Measurements from ENCODE around the gene MYLK2. TPM values are rescaled to one million over a fixed set of nuclear protein-coding genes. Genes with fewer than 3 reads are reported as not detected.

The MYLK2 gene
- total and polyA plus RNA-seq, 2 of the 4 experiments (the other 2 are of a cell fraction) = 0.18 to 0.27 TPM

- no TSS peak for BruUV-seq (replicated peaks)
- dilution Hi-C loops (cut with HindIII; ENCODE audit: low sequenced_read_pairs, unreplicated experiment) = no loop called here
Measured at GRCh38 chr20:31859266-31859997, 40.3 kb downstream of the MYLK2 start.

More at GRCh38 chr20:31859266-31859997, 40.3 kb downstream of the MYLK2 start:
- peaks cover 88% of the 10 kb centered on the region for H3K27me3 ChIP-seq (ENCODE audit: control insufficient read depth, insufficient read depth, low read length)
- no peak overlapping the region for H3K18ac ChIP-seq (ENCODE audit: low read depth, low read length)
- H3K79me1 ChIP-seq (ENCODE audit: low read depth in 1 of 2, low read length in 2 of 2) = no peaks in the 10 kb centered on the region
- 100% methylated on average over 2 of the region's 5 CpGs; no CpG with 5 or more reads in 1 of the 2 experiments for WGBS, 2 experiments (ENCODE audit: extremely low coverage in 2 of 2, insufficient read length in 1 of 2)
- H4K5ac ChIP-seq (ENCODE audit: low read depth, low read length) = no peak overlapping the region
- POLR2A ChIA-PET (ENCODE audit: unreplicated experiment) = no interaction called here
- H2BK15ac ChIP-seq (ENCODE audit: low read depth, low read length) = no peak overlapping the region
- H2BK120ac ChIP-seq (ENCODE audit: low read depth, low read length) = no peak overlapping the region
- CTCF ChIA-PET = interaction anchor here (0.9 kb wide), 1 partner anchor 172 kb away, joined by 3 read pairs; no protein-coding TSS in a partner anchor
- no peak overlapping the region for H3K56ac ChIP-seq (ENCODE audit: extremely low read depth, insufficient read depth, low read length)
- no peak overlapping the region for H2AK9ac ChIP-seq (replicated peaks; ENCODE audit: low read depth, low read length, poor library complexity)
- H2AFZ ChIP-seq (replicated peaks; ENCODE audit: low read length, poor library complexity) = no peak overlapping the region
- H3K4ac ChIP-seq (ENCODE audit: low read depth, low read length) = no peak overlapping the region
- H3K23ac ChIP-seq (ENCODE audit: low read depth, low read length) = no peak overlapping the region
- no peak overlapping the region for H4K91ac ChIP-seq (ENCODE audit: insufficient read depth, low read depth, low read length)
- H3K9me3 ChIP-seq (ENCODE audit: control insufficient read depth, insufficient read depth, low read length) = no peaks in the 10 kb centered on the region
- H3K27ac ChIP-seq (ENCODE audit: insufficient read depth, low read length) = no peak overlapping the region
- H3K4me2 ChIP-seq (ENCODE audit: low read depth, low read length) = no peak overlapping the region
- H3K9me1 ChIP-seq (ENCODE audit: insufficient read depth, low read length) = no peaks in the 10 kb centered on the region
- intact Hi-C loops (cut with micrococcal nuclease) (no loop called here), in situ Hi-C loops (cut with MboI; ENCODE audit: low sequenced_read_pairs) (loop anchor here (10.0 kb wide), 1 partner anchor 95 kb away; the partner anchor contains the start of gene PDRG1)
- ATAC-seq (ENCODE audit: low read depth) = no peak
- H3K4me1 ChIP-seq (ENCODE audit: control insufficient read depth, insufficient read depth, low read length) = peaks cover 2% of the 10 kb centered on the region; the same call in 1 of the 2 replicates
- TF ChIP-seq CHD1 (IDR thresholded peaks at IDR 0.05; ENCODE audit: low read depth, low read length) = no peak
- no peak for TF ChIP-seq CTCF (conservative IDR thresholded peaks at IDR 0.05; ENCODE audit: low read depth, low read length)
- no peak for TF ChIP-seq SMC3 (IDR thresholded peaks at IDR 0.05; ENCODE audit: low read depth, low read length)
- no peak for TF ChIP-seq ELK1 (IDR thresholded peaks at IDR 0.05; ENCODE audit: borderline replicate concordance, low read depth, low read length)
- TF ChIP-seq RAD21 (IDR thresholded peaks at IDR 0.05; ENCODE audit: low read length) = no peak
- no peak for TF ChIP-seq RCOR1 (IDR thresholded peaks at IDR 0.05; ENCODE audit: insufficient replicate concordance, low read length)
- no peak for TF ChIP-seq MAFK (IDR thresholded peaks at IDR 0.05; ENCODE audit: low read depth, low read length)
- no peak for TF ChIP-seq FOS (IDR thresholded peaks at IDR 0.05; ENCODE audit: low read depth, low read length)
- no peak for TF ChIP-seq NFE2L2 (IDR thresholded peaks at IDR 0.05; ENCODE audit: low read depth, low read length)
- no peak for TF ChIP-seq POLR2A (IDR thresholded peaks at IDR 0.05; ENCODE audit: low read depth, low read length)
- no peak for TF ChIP-seq RFX5 (IDR thresholded peaks at IDR 0.05; ENCODE audit: low read depth, low read length)
- no peak for TF ChIP-seq BHLHE40 (IDR thresholded peaks at IDR 0.05; ENCODE audit: low read depth, low read length)
- TF ChIP-seq MAZ (IDR thresholded peaks at IDR 0.05; ENCODE audit: borderline replicate concordance, low read depth, low read length) = no peak
- TF ChIP-seq MXI1 (IDR thresholded peaks at IDR 0.05; ENCODE audit: borderline replicate concordance, low read depth, low read length) = no peak
- no peaks in the 10 kb centered on the region for H4K20me1 ChIP-seq (ENCODE audit: insufficient read depth, low read length)
- DNase-seq = no peak
- H2AK5ac ChIP-seq (ENCODE audit: low read depth, low read length) = no peak overlapping the region
- H3K36me3 ChIP-seq (ENCODE audit: control insufficient read depth, insufficient read depth, low read length) = no peaks in the 10 kb centered on the region
- H4K8ac ChIP-seq (ENCODE audit: low read depth in 2 of 2, low read length in 2 of 2) = no peak overlapping the region
- no peak overlapping the region for H3K14ac ChIP-seq (replicated peaks; ENCODE audit: low read depth, low read length)
- no peak overlapping the region for H2BK5ac ChIP-seq (ENCODE audit: low read depth, low read length, poor library complexity, severe bottlenecking)
- H3K4me3 ChIP-seq (ENCODE audit: insufficient read depth, low read depth, low read length) = no peak overlapping the region
- no peak overlapping the region for H2BK20ac ChIP-seq (ENCODE audit: low read depth, low read length)
- no peak overlapping the region for H3K9ac ChIP-seq (ENCODE audit: low read depth, low read length)

All from IMR-90 (cell line).